ENCODE data around the gene CLPX.
"Not testable (repeated sequence)": the region's sequence is repeated elsewhere in the genome, so short reads cannot be mapped to it uniquely, and the experiment has no call there.

The CLPX gene

DNA sequence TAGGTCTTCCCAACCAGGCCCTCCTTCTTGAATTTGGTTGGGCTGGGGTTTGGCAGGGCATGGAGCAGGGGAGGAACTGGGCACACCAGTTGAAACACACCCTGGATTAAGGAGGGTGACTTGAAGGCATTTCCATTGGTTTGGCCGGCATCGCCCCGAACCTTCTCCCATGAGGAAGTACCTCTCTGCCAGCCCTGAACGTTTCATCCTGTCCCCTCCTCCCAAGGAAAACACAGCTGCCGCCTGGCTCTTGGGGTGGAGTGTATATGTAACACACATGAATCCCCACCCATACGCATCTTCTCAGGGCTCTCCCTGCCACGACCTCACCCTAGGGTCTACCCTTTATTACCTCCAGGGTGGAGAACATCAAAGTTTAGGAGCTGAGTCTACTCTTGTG, 84.7 kb downstream of the CLPX start:
- Histone ChIP-seq H3K27ac (ENCODE audit: low read length) (no peak overlapping the region), H3K36me3 (replicated peaks; ENCODE audit: insufficient read depth, low read length) (no peaks in the 10 kb centered on the region), H3K4me2 (ENCODE audit: low read depth, low read length) (no peak overlapping the region), H3K79me2 (ENCODE audit: low read length) (no peaks in the 10 kb centered on the region), H3K4me3 (ENCODE audit: low read length) (no peak overlapping the region), H3K9ac (ENCODE audit: low read length) (no peak overlapping the region), H2AFZ (ENCODE audit: low read length) (no peak overlapping the region), H3K9me2 (replicated peaks; ENCODE audit: insufficient read depth, low read length) (no peaks in the 10 kb centered on the region), H3F3A (ENCODE audit: insufficient read depth, low read length) (no peaks in the 10 kb centered on the region), H3K9me3 (replicated peaks; ENCODE audit: insufficient read depth, low read length) (no peaks in the 10 kb centered on the region), H3K27me3 (replicated peaks; ENCODE audit: insufficient read depth, low read length) (no peaks in the 10 kb centered on the region), H4K20me1 (ENCODE audit: insufficient read depth, low read length) (no peaks in the 10 kb centered on the region), H3K4me1 (ENCODE audit: low read length) (no peaks in the 10 kb centered on the region)
- TF ChIP-seq EZH2 (optimal IDR thresholded peaks at IDR 0.05; ENCODE audit: low read depth, low read length) (no peak), EZH2phosphoT487 (IDR thresholded peaks at IDR 0.05; ENCODE audit: low read length) (no peak)
- TF ChIP-seq, protein P1, sequence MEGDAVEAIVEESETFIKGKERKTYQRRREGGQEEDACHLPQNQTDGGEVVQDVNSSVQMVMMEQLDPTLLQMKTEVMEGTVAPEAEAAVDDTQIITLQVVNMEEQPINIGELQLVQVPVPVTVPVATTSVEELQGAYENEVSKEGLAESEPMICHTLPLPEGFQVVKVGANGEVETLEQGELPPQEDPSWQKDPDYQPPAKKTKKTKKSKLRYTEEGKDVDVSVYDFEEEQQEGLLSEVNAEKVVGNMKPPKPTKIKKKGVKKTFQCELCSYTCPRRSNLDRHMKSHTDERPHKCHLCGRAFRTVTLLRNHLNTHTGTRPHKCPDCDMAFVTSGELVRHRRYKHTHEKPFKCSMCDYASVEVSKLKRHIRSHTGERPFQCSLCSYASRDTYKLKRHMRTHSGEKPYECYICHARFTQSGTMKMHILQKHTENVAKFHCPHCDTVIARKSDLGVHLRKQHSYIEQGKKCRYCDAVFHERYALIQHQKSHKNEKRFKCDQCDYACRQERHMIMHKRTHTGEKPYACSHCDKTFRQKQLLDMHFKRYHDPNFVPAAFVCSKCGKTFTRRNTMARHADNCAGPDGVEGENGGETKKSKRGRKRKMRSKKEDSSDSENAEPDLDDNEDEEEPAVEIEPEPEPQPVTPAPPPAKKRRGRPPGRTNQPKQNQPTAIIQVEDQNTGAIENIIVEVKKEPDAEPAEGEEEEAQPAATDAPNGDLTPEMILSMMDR (IDR thresholded peaks at IDR 0.05; ENCODE audit: low read length) = no peak
- DNase-seq = no peak

DNA sequence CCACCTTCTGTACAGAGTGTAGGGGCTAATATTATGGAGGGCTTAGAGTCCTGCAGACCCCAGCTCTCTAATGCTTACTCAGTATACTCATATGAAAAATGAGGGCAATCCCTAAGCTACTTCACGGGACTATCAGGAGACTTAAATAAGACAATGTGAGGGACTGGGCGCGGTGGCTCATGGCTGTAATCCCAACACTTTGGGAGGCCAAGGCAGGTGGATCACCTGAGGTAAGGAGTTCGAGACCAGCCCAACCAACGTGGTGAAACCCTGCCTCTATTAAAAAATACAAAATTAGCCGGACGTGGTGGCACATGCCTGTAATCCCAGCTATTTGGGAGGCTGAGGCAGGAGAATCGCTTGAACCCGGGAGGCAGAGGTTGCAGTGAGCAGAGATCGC, 85.3 kb downstream of the CLPX start:
- not testable (repeated sequence) for H3K36me3 ChIP-seq (replicated peaks; ENCODE audit: insufficient read depth, low read length); H3K79me2 ChIP-seq (ENCODE audit: low read length); H3K4me3 ChIP-seq (ENCODE audit: low read length); H3K9me2 ChIP-seq (replicated peaks; ENCODE audit: insufficient read depth, low read length); H3K9me3 ChIP-seq (replicated peaks; ENCODE audit: insufficient read depth, low read length); H2AFZ ChIP-seq (ENCODE audit: low read length); H3K9ac ChIP-seq (ENCODE audit: low read length); H4K20me1 ChIP-seq (ENCODE audit: insufficient read depth, low read length); H3K4me2 ChIP-seq (ENCODE audit: low read depth, low read length); DNase-seq; H3K27ac ChIP-seq (ENCODE audit: low read length); H3F3A ChIP-seq (ENCODE audit: insufficient read depth, low read length); H3K4me1 ChIP-seq (ENCODE audit: low read length); H3K27me3 ChIP-seq (replicated peaks; ENCODE audit: insufficient read depth, low read length)

DNA sequence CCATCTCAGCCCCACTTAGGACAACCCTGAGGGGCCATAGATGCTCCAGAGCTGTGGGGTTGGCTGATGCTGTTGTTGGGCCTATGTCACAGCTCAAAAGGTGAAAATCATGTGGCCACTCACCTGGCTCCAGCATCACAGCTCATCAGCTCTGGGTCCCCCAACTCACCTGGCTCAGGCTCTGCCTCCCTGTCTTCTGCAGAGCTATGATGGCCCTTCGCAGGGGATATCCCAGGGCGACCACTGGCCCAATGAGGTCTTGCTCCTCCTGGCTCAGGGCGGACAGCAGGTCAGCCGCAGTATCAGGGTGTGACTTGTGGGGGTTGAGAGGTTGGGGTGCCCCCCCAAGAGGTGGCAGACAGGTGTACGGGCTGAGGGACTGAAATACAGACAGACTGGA, 85.8 kb downstream of the CLPX start:
- Histone ChIP-seq H3K79me2 (ENCODE audit: low read length) (no peaks in the 10 kb centered on the region), H3F3A (ENCODE audit: insufficient read depth, low read length) (no peaks in the 10 kb centered on the region), H3K27ac (ENCODE audit: low read length) (no peak overlapping the region), H3K27me3 (replicated peaks; ENCODE audit: insufficient read depth, low read length) (no peaks in the 10 kb centered on the region), H3K36me3 (replicated peaks; ENCODE audit: insufficient read depth, low read length) (no peaks in the 10 kb centered on the region), H2AFZ (ENCODE audit: low read length) (no peak overlapping the region), H4K20me1 (ENCODE audit: insufficient read depth, low read length) (no peaks in the 10 kb centered on the region), H3K9me2 (replicated peaks; ENCODE audit: insufficient read depth, low read length) (no peaks in the 10 kb centered on the region), H3K4me2 (ENCODE audit: low read depth, low read length) (no peak overlapping the region), H3K4me3 (ENCODE audit: low read length) (no peak overlapping the region), H3K9me3 (replicated peaks; ENCODE audit: insufficient read depth, low read length) (no peaks in the 10 kb centered on the region), H3K9ac (ENCODE audit: low read length) (no peak overlapping the region), H3K4me1 (ENCODE audit: low read length) (no peaks in the 10 kb centered on the region)
- DNase-seq = no peak
- TF ChIP-seq EZH2 (optimal IDR thresholded peaks at IDR 0.05; ENCODE audit: low read depth, low read length) (no peak), EZH2phosphoT487 (IDR thresholded peaks at IDR 0.05; ENCODE audit: low read length) (no peak)
- TF ChIP-seq, protein P1 (IDR thresholded peaks at IDR 0.05; ENCODE audit: low read length) = no peak
